Ishikawa (cell line): ENCODE measurements around the gene NFRKB.

Source experiments
- CREB1 ChIP-seq: IDR thresholded peaks from 2 replicates; pipeline ENCODE4 v1.6.1; 2012; ENCODE audit warnings: low read depth
- MAX ChIP-seq: IDR thresholded peaks from 2 replicates; pipeline ENCODE4 v1.6.1; 2012
- TAF1 ChIP-seq: IDR thresholded peaks from 2 replicates; pipeline ENCODE4 v1.6.1; 2012; ENCODE audit warnings: low read depth, mild to moderate bottlenecking

DNA sequence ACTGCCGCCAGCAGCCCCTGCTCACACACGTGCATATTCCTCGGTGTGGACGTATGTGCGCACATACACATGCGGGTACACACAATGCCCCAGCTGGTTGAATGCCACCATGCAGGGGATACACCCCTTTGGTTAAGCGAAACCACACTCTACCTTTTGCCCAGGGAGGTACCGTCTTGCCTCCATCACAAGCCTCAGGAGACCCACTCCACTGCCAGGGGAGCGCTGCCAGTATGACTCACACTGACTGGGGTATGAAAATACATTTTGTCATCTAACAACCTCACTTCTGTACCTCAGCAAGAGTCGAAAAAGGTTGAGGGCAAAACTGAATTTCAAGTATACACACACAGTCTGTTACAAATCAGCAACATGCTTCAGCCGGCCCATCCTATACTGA, 40.3 kb downstream of the NFRKB start:
- TF ChIP-seq TAF1 (no peak), MAX (no peak), CREB1 (no peak)
